GM21528 (cell line): Measurements from ENCODE around the gene JUND.
"Not testable (repeated sequence)": the region's sequence is repeated elsewhere in the genome, so short reads cannot be mapped to it uniquely, and the experiment has no call there.

Experiments used
- ATAC-seq: cut with Tn5 transposase; IDR thresholded peaks from one replicate; pipeline ENCODE4 v1.9.1; 2021; ENCODE audit warnings: mild to moderate bottlenecking, moderate library complexity; ENCODE audit not compliant: unreplicated experiment, low FRiP score

JUND gene

DNA sequence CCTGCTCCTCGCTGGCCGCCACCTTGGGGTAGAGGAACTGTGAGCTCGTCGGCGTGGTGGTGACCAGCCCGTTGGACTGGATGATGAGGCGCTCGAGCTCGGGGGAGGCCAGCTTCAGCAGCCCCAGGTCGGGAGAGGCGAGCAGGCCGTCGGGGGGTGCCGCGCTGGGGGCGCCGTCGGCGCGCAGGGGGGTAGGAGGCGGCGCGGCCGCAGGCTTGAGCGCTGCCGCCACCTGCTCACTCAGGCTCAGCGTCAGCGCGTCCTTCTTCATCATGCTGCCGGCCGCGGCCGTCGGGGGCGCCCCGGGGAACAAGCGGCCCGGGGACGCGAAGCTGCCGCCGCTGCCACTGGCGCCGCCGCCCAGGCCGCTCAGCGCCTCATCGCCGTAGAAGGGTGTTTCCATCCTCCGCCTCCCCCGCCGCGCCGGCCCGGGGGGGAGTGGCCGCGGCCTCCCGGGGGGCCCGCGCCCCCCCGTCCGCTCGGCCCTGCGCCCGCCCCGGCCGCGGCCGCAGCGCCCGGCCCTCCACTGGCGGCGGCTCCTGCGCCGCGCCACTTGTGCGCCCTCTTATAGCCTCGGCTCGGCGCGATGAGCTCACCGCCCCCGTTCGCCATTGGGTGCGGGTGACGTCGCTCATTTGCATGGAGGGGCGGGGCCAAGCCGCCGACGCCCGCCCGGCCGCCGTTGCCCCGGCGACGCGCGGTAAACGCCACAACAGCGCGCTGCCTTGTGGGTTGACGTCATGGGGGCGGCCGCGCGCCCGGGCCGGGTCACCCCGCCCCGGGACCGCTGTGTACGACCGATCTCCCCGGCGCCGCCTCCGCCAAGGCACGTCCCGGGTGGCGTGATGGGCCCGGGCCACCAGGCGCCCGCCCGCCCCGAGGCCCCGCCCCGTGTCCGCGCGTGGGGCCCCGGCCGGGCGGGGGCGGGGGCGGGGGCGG lies at the start of gene JUND:
TSS of gene JUND (minus strand) at position 541 of the 939 bp plus-strand sequence. CDS start at position 403, 138 bp downstream.
- peak; percentile 60 for ATAC-seq

DNA sequence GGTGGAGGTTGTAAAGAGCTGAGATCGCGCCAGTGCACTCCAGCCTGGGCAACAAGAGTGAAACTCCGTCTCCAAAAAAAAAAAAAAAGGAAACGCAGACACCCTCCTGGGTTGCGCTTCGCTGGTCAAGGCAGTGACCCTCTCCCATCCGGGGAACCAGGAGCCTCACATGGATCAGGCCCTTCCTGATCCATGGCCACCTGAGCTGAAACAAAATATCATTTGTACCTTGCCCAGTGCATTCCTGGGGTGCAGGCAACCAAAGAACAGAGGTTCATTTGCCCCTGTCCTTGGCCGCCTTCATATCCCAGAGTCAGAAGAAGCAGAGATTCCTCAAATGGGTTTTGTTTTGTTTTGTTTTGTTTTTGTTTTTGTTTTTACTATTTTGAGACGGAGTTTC lies 49.4 kb upstream of the JUND start:
- no peak for ATAC-seq

DNA sequence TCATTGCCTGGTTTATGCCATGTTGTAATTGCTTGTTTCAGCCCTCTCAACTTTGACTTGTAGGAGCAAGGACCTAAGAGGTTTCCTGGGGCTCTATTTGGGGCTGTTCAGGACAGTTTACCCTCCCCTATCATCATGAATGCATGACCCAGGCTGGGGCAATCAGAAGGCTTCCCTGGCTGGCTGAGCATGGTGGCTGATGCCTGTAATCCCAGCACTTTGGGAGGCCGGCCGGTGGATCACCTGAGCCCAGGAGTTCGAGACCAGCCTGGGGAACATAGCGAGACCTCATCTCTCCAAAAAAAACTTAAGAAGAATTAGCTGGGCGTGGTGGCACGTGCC lies 47.6 kb upstream of the JUND start:
- ATAC-seq, result no peak

DNA sequence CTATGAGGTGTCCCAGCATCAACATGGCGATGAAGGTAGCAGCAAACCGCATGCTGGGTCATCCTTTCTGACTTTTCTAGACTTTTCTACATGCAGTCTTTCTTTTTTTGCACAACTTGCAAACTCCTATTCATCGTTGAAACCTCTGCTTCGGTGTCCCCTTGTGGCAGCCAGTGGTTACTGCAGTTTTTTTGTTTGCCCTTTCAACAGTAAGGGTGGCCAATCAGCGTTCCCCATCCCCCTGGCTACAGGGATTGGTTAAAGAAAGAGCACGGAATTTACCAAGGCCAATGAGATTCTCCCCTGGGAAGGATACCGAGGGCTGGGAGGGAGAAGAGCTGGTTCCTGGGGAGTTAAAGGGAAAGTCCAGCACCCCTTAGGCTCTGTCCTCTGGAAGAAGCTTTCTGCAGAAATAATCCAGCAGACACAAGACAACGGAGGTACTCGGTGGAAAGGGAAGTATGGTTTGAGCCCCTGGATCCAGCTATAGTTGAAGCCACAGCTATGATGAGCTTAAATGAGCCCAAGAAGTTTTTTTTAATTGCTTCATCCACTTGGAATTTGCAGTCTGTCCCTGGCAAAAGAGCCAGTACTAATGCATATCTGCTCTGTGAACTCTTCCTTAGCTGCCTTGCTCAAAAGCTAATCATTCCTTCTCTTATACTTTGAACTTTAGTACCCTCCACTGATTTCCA lies 47.1 kb upstream of the JUND start:
- no peak for ATAC-seq

DNA sequence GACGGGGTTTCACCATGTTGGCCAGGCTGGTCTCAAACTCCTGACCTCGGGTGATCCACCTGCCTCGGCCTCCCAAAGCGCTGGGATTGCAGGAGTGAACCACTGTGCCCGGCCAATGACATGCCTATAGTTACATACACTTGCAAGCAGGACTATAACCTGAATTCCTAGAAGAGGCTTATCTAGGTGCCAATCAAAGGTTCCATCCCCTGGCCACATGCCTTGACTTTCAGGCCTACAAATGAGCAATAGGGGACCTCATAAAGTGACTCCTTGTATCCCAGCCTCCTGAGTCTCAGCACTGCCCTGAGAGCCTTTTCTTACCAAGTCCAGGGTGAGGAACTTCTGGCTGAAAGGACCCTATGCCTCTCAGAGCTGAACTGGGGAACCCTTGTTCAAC lies 45.4 kb upstream of the JUND start:
- no peak for ATAC-seq

DNA sequence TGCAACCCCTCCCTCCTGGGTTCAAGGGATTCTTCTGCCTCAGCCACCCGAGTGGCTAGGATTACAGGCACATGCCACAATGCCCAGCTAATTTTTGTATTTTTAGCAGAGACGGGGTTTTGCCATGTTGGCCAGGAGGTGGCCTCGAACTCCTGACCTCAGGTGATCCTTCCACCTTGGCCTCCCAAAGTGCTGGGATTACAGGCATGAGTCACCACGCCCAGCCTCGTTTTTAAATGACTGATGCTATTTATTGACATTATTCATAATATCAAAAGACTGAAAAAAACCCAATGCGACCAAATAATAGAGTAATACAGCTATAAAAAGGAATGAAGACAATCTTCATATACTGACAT lies 42.9 kb upstream of the JUND start:
- ATAC-seq, result not testable (repeated sequence)

DNA sequence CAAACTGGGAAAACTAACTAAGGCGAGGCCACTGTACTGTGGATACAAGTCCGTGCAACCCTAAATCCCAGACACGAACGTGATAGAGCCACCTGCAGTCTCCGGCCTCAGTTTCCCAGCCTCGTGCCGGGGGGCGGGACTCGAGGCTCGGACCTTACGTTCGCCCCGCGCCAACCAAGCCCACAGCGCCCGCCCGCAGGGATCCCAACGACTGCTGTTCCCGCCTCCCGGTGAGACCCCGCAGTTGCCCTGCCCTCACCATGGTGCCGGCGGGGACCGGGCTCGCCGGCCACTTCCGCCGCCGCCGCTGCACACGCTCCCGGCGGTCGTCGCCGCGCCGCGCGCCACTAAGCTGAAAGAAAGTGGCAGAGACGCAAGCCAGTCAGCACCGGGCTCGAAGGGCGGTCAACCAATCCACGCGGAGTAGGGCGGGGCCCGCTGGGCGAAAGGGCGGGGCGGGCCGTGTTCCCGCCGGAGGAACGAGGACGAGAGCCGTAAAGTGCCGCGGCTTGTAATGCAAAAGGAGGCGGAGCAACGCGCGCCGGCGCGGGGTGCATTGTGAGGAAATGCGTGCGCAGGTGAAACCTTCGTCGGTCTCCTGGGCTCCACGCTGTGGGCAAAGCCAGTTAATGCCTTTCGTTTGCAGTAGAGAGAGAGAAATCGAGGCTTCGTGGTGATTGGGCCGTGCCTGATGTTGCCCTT lies 41.5 kb upstream of the JUND start, which contains the start of gene LSM4:
TSS of gene LSM4 (minus strand) at position 318 of the 702 bp plus-strand sequence. CDS start at position 262, 56 bp downstream.
- peak; percentile 88 for ATAC-seq

DNA sequence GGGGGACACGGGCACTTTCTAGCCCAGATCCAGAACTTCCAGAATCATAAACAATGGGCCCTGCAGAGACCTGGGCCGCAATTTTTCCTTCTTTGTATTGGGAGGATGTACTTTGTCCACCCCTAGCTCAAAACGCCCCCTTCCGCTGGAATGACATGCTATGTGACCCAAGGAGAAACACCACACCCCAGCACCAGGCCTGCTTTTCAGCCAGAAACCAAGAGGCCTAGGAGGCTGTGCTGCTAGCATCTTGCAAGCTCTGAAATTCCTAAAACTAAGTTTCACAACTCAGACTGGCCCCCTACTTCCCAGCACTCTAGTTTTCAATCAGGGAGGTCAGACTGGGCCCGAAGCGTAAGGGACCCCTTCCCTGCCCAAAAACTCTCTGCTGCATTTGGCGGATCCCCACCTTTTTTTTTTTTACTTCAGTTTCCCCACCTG lies 40.9 kb upstream of the JUND start:
- ATAC-seq, result no peak

DNA sequence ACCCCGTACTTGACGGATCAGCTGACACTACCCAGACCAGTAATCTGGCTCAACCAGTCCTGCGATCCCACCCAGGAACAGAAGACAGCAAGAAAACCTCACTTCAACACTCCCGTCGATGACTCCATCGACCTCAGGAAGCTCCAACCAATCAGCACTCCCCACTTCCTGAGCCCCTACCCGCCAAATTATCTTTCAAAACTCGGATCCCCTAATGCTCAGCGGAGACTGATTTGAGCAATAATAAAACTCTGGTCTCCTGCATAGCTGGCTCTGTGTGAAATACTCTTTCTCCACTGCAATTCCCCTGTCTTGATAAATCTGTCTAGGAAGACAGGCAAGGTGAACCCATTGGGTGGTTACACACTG lies 40.3 kb upstream of the JUND start:
- no peak for ATAC-seq

DNA sequence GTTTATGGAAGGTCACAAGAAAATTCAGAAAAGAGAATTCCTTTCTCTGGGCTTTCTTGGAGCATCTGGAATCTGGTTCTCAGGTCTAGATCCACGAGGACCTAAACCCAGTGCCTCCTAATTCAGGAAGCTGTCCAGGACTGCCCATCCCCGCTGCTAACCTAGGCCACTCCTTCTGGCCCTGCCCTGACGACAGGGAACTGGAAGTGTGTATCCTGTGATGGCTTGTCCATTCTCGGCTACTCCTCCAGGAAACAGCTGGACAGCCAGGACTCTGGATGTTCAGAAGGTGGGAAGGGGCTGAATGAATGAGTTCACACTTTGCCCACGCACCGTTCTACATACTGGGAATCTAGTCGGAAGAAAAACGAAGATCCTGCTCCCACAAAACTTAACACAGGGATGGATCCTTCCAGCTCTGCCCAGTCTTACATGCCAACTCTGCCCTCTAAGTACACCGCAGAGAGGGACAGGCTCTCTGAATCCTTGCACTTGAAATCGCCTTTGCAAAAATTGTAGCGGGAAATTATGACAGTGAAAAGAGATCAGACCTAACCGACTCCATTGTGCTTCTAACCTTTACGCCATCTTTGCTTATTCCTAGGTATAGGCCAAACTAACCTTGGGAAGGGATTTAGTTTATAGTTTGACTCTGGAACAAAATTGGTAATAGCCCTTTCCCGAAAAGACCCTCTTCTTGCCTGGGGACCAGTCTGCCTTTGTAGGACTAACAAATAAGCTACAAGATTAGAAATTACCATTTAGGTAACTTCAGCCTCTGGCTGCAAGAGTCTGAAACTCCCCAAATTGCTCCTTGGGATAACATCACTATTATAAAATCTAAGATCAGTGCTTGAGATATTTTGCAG lies 39.7 kb upstream of the JUND start:
- ATAC-seq, result no peak

DNA sequence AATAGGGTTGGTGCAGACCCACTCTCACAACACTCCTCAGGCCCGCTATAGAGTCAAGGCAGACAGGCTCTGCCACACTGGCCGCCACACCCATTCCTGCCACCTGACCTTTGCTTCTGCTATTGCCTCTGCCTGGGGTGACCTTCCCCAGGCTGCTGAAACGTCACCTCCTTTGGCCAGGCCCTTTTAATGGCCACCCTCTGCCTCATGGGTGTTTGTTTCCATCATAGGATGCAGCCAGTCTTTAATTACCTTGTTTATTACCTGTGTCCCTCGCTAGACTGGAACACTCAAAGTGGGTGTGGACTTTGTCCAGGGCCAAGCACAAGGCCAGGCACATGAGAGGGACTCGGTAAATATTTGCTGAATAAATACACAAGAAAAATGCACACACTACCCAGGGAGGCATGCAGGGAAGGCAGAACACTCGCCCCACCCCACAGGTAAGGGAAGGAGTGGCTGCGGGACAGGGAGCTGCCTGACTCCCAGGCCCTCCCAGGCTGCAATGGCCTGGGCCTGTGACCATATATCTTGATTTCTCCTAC lies 38.2 kb upstream of the JUND start:
- no peak for ATAC-seq

DNA sequence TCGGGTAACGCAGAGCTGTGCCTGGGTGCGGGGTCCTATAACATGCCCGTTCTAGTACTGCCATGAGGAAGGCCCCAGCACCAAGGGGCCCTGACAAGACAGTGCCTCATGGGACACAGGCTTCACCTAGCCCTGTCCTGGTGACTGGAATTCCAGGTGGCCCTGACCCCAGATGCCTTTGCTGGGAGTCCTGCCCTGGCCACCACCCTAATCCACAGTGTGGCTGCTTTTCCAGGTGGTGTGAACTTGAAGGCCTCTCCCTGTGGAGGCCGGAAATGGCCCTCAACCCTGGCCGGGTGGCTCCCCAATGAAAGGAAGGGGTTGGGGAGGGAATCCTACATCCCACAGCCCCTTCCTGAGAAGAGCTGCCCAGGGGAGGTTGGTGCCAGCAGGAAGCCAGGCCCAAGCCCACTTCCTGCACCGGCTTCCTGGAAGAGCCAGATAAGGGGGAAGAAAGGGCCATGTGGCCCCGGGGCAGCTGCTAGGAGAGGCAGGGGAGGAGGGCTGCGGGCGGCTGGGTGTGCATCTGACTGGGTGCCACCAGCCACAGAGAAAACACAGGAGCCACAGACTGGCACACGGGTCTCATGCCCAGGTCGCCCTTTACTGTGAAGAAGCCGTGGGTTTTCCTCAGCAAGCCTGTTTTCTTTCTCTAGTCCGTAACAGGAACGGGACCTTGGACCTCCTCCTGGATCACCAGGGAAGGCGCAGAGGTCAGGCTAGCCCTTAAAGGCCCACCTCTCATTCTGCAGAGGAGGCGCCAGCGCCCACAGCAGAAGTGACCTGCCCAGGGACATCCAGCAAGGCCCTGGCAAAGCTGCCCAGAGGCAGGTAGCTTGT lies 36.8 kb upstream of the JUND start:
- no peak for ATAC-seq

DNA sequence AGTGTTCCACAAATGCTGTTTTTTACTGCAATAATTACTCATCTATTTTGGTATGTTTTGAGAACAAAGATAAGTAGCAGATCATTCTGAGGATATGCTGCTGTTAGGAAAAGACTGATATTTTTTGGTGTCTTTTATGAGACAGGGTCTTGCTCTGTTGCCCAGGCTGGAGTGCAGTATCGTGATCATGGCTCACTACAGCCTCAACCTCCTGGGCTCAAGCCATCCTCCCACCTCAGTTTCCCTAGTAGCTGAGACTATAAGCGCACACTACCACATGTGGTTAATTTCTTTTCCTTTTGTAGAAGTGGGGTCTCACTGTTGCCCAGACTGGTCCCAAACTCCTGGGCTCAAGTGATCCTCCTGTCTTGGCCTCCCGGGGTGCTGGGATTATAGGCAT lies 32.0 kb upstream of the JUND start:
- no peak for ATAC-seq

DNA sequence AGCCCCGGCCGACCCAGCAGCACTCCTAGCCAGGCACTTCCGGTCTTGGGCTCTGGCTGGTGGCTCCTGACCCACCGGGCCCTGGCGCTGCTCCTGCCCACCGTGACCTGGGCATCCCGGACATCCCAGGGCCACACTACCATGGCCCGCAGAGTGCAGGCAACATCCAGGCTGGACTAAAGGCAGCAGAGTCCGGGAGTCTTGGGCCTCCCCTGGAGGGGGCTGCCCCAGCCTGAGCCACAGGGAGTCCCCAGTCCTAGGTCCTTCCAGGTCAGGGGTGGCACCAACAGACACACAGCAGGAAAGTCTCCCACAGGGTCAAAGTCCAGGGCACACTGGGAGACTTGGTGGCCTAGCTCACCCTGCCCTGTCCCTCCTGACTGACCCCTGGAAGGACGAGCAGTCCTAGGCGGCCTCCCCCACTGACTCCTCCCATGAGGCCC lies 30.7 kb upstream of the JUND start:
- ATAC-seq, result no peak

DNA sequence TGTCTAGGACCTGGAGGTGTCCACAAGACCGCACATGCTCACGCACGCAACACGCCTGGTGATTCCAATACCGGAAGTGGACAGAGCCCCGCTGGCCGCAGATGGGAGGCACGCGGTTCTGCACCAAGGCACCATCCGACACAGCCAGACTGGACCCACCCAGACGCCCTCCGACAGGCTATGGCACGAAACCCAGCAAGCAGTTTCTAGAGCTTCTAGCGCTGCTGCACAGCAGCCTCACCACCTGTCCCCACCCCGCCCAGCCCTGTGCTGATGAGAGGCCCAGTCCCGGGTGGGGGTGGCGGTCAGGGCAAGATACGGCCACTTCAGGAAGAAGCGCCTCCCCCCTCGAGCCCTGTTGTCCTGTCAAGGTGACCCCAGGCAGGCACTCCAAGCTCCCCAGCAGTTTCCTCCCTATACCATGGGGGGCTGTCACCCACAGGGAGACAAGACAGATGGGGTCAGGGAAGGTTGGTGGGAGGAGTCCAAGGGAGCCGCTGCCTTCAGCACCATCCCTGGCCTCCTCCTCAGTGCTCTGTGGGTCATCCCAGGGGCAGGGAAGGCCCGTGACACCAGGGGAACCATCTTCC lies 30.2 kb upstream of the JUND start:
- no peak for ATAC-seq

DNA sequence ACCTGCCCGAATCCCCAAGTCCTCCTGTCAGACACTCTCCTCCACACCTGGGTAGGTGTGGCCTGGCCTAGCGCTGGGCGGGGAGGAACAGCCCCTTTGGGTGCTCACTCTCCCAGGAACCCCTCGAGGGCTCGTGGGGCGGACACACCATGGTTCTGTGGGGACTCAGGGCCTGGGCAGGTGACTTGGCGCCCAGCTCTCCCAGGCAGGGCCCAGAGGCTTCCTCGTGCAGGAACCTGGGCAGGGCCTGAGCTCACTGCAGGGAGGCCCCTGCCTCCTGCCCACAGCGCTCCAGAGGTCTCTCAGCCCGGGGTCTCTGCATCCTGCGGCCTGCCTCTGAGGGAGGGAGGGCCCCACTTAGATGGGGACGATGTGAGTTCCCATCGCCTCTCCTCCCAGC lies 29.5 kb upstream of the JUND start:
- no peak for ATAC-seq

DNA sequence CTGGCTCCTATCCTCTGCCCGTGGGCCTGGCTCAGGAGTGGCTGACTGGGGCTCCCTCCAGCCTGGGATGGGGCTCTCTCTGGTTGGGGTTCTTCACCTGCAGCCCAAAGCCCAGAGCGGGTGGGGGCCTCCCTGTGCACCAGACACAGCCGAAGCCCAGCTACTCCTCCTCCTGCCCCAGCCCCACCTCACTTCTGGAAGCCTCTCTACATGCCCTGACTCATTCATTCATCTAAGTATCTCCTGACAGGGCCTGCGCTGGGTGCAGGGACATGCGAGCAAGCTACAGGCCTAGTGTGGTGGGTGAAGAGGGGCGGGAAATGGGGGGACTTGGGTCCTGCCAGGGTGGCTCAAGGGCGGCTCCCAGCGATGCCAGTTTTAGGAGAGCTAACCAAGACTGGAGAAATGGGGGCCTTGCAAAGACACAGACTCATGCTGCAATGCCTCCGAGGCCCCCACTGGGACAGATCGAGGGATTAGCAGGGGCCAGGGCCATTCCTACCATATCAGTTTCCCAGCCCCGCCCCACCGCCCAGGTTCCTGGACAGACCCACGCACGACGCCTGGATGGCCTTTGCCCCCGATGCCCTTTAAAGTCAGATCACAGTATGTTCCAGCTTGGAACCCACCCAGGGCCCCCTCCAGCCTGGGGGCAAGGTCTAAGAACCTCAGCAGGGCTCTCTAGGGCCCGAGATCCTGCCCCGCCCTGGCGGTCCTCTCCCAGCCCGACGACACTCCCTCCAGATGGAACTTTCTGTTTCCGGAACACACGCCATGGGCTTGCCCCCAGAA lies 28.9 kb upstream of the JUND start:
- ATAC-seq, result no peak

DNA sequence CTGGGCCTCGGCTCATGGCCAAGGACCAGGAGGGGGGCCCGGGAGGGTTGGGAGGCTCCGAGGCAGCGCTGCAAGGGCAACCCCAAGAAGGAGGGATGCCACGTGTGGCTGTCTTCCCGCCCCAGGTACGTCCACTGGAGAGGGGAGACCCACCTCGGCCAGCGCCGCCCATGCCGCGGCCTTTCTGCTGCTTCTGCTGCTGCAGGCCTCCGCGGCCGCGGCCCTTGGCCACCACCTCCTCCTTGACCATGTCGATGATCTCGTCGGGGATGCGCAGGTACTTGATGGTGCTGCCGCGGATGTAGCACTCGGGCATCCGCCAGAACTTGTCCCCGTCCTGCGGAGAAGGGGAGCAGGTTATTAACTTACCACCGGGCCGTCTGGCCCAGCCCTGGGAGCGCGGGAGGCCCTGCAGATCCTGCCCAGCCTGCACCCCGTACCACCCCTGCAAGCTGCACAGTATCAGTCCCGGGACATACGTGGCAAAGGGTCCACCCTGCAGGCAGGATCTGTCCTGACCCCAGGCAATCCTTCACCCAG lies 28.2 kb upstream of the JUND start:
- no peak for ATAC-seq
